Glutamatergic neuron (in vitro differentiated cells): ENCODE measurements around the gene GALNT6. TPM values are rescaled to one million over a fixed set of nuclear protein-coding genes. Genes with fewer than 3 reads are reported as not detected.

Source experiments
- DNase-seq: peaks from one replicate; pipeline ENCODE4 v3.0.0; 2022
- H3K27ac Mint-ChIP-seq: one replicate; pipeline ENCODE4 v1.8.0; 2020; ENCODE audit warnings: mild to moderate bottlenecking, mixed read lengths, inconsistent platforms; ENCODE audit not compliant: unreplicated experiment
- H3K27me3 Mint-ChIP-seq: one replicate; pipeline ENCODE4 v1.8.0; 2020; ENCODE audit warnings: mild to moderate bottlenecking, moderate library complexity, mixed read lengths, inconsistent platforms; ENCODE audit not compliant: unreplicated experiment
- H3K36me3 Mint-ChIP-seq: one replicate; pipeline ENCODE4 v1.8.0; 2020; ENCODE audit warnings: mild to moderate bottlenecking, mixed read lengths, inconsistent platforms; ENCODE audit not compliant: unreplicated experiment
- H3K4me1 Mint-ChIP-seq: one replicate; pipeline ENCODE4 v1.8.0; 2020; ENCODE audit warnings: mild to moderate bottlenecking, low read depth, mixed read lengths, inconsistent platforms; ENCODE audit not compliant: unreplicated experiment
- H3K4me3 Mint-ChIP-seq: one replicate; pipeline ENCODE4 v1.8.0; 2020; ENCODE audit warnings: mild to moderate bottlenecking, mixed read lengths, inconsistent platforms; ENCODE audit not compliant: unreplicated experiment
- H3K9me3 Mint-ChIP-seq: one replicate; pipeline ENCODE4 v1.8.0; 2020; ENCODE audit warnings: mild to moderate bottlenecking, moderate library complexity, mixed read lengths, inconsistent platforms; ENCODE audit not compliant: unreplicated experiment
- CTCF ChIP-seq: fragments of 200-600 bp; sonication (generic); IDR thresholded peaks from one replicate; pipeline ENCODE4 v1.5.0; 2021; ENCODE audit not compliant: partially characterized antibody, unreplicated experiment
- total RNA-seq: library from RNA; stranded (reverse); fragmentation: NEBNext Ultra II Directional; extraction: Animal tissue kit (Norgen Biotek cat#: 25700); gene quantifications from one replicate; pipeline ENCODE4 v1.2.1, GENCODE V29; 2021; ENCODE audit not compliant: unreplicated experiment

The GALNT6 gene
- total RNA-seq, 1 donor from 2014 or later = 0.39 TPM

GRCh38 chr12:51323317-51323960 lies 67.8 kb downstream of the GALNT6 start:
- no peaks in the 10 kb centered on the region for H3K9me3 Mint-ChIP-seq
- no peak for DNase-seq
- H3K4me1 Mint-ChIP-seq = no peaks in the 10 kb centered on the region
- no peak overlapping the region for H3K27ac Mint-ChIP-seq
- no peaks in the 10 kb centered on the region for H3K36me3 Mint-ChIP-seq
- TF ChIP-seq CTCF = no peak
- H3K4me3 Mint-ChIP-seq = no peak overlapping the region
- H3K27me3 Mint-ChIP-seq = peaks cover 5% of the 10 kb centered on the region

- Mint-ChIP-seq H3K27ac (no peak overlapping the region), H3K36me3 (no peaks in the 10 kb centered on the region), H3K4me1 (no peaks in the 10 kb centered on the region), H3K9me3 (no peaks in the 10 kb centered on the region), H3K27me3 (peaks cover 5% of the 10 kb centered on the region), H3K4me3 (no peak overlapping the region)
- no peak for DNase-seq
- no peak for TF ChIP-seq CTCF
These were observed 68.8 kb downstream of the GALNT6 start for GRCh38 chr12:51322452-51322851.

- Mint-ChIP-seq H3K9me3 (no peaks in the 10 kb centered on the region), H3K4me1 (no peaks in the 10 kb centered on the region), H3K27me3 (peaks cover 5% of the 10 kb centered on the region), H3K4me3 (no peak overlapping the region), H3K27ac (no peak overlapping the region), H3K36me3 (no peaks in the 10 kb centered on the region)
- TF ChIP-seq CTCF = no peak
- no peak for DNase-seq
These were observed 69.3 kb downstream of the GALNT6 start for GRCh38 chr12:51321882-51322281.

GRCh38 chr12:51320695-51321320 lies 70.4 kb downstream of the GALNT6 start:
- no peak for DNase-seq
- Mint-ChIP-seq H3K36me3 (no peaks in the 10 kb centered on the region), H3K4me1 (no peaks in the 10 kb centered on the region), H3K27ac (no peak overlapping the region), H3K27me3 (peaks cover 3% of the 10 kb centered on the region), H3K4me3 (no peak overlapping the region), H3K9me3 (peaks cover 1% of the 10 kb centered on the region)
- TF ChIP-seq CTCF = no peak

GRCh38 chr12:51320311-51320694 lies 70.9 kb downstream of the GALNT6 start:
- H3K4me3 Mint-ChIP-seq = no peak overlapping the region
- no peak for DNase-seq
- peaks cover 3% of the 10 kb centered on the region for H3K27me3 Mint-ChIP-seq
- no peak for TF ChIP-seq CTCF
- H3K36me3 Mint-ChIP-seq = no peaks in the 10 kb centered on the region
- H3K4me1 Mint-ChIP-seq = no peaks in the 10 kb centered on the region
- H3K9me3 Mint-ChIP-seq = peaks cover 1% of the 10 kb centered on the region
- no peak overlapping the region for H3K27ac Mint-ChIP-seq
